ENCODE measurements around the gene PRPF39. TPM values are rescaled to one million over a fixed set of nuclear protein-coding genes. Genes with fewer than 3 reads are reported as not detected.
A peak's percentile ranks its signal among the peaks of the same experiment; 100 is the strongest.

PRPF39 gene
- total and polyA plus RNA-seq, 8 donors: 13.2 to 36.8 (median 23.2) TPM

- intact Hi-C loops (cut with DNase I): no loop called here
- Histone ChIP-seq H3K4me1 (peaks cover 9 to 17% (median 12%) of the 10 kb centered on the region in 3 donors), H3K4me3 (peak overlapping the region; percentile 51 to 73 (median 70)), H3K27ac (peak overlapping the region; percentile 73 to 84 (median 82)), H3K27me3 (no peaks in the 10 kb centered on the region), H3K9me3 (no peaks in the 10 kb centered on the region), H3K36me3 (no peaks in the 10 kb centered on the region)
- FAIRE-seq (no peak), DNase-seq (no peak), ATAC-seq (peak; percentile 2 to 8 (median 6))
- 0 to 1% methylated on average over 9 of the region's 9 CpGs for WGBS, 2 donors
- TF ChIP-seq, protein P1, sequence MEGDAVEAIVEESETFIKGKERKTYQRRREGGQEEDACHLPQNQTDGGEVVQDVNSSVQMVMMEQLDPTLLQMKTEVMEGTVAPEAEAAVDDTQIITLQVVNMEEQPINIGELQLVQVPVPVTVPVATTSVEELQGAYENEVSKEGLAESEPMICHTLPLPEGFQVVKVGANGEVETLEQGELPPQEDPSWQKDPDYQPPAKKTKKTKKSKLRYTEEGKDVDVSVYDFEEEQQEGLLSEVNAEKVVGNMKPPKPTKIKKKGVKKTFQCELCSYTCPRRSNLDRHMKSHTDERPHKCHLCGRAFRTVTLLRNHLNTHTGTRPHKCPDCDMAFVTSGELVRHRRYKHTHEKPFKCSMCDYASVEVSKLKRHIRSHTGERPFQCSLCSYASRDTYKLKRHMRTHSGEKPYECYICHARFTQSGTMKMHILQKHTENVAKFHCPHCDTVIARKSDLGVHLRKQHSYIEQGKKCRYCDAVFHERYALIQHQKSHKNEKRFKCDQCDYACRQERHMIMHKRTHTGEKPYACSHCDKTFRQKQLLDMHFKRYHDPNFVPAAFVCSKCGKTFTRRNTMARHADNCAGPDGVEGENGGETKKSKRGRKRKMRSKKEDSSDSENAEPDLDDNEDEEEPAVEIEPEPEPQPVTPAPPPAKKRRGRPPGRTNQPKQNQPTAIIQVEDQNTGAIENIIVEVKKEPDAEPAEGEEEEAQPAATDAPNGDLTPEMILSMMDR (IDR thresholded peaks at IDR 0.05): no peak
Measured at GRCh38 chr14:45133683-45134050, 49.8 kb downstream of the PRPF39 start.

DNA sequence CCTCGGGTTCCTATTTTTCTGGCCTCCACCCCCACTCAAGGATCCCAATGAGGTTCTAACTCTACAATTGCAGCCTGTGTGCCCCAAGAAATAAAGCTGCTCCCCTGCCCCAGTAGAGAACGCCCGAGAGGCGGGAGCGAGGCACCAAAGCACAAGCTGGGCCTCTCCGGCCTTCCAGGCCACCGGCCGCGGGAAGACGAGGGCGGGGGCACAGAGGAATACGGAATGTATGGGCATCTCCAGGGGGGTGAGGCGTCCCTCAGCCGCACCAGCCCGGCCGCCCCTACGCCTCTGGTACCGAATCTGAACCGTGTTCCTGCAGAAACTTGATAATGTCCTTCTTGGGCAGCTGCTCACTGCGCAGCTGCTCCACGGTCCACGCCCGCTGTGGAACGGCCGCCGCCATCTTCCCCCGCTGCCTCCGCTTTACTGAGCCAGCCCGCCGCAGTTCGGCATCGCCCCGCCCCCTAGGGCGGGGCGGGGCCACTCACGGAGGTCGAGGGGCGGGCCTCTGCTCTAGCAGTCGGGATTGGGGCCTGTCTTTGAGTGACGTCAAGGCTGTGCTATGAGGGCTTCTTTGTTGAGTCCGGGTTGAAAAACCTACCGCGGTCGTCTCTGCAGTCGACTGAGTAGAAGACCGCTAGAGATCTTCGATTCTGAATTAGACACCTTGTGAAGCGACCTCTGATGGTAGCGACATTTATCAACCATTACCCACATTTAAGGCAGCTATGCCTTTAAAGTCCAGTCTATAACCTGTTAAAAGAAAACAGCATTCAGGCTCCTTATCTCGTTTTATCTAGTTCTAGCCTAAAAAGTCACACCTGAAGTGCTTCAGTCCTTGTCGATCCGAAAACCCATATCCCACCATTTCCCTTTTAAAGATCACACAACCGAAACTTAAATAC lies 50.4 kb downstream of the PRPF39 start, which contains the start of gene FKBP3:
FKBP3 (minus strand) TSS at position 431 of the 908 bp plus-strand sequence; CDS start at position 406, 25 bp downstream.
- Histone ChIP-seq H3K27me3 (no peaks in the 10 kb centered on the region), H3K27ac (peak within 1 kb of the TSS; percentile 73 to 84 (median 82)), H3K36me3 (no peaks in the 10 kb centered on the region), H3K9me3 (no peaks in the 10 kb centered on the region), H3K4me3 (peak within 1 kb of the TSS; percentile 51 to 73 (median 70)), H3K4me1 (peaks cover 9 to 17% (median 12%) of the 10 kb centered on the region in 3 donors)
- FAIRE-seq (peak; percentile 97), ATAC-seq (peak; percentile 94 to 98 (median 94)), DNase-seq (peak; percentile 94 to 98 (median 96))
- TF ChIP-seq, protein P1 (IDR thresholded peaks at IDR 0.05): no peak
- WGBS, 2 donors: 0 to 1% methylated on average over 53 of the region's 53 CpGs
- intact Hi-C loops (cut with DNase I): no loop called here

GRCh38 chr14:45135156-45135555 lies 51.2 kb downstream of the PRPF39 start:
- Histone ChIP-seq H3K27me3 (no peaks in the 10 kb centered on the region), H3K9me3 (no peaks in the 10 kb centered on the region), H3K4me3 (peak overlapping the region; percentile 13 to 73 (median 70)), H3K4me1 (peaks cover 9 to 17% (median 12%) of the 10 kb centered on the region in 3 donors), H3K27ac (peak overlapping the region; percentile 73 to 84 (median 82)), H3K36me3 (no peaks in the 10 kb centered on the region)
- intact Hi-C loops (cut with DNase I): no loop called here
- ATAC-seq: no peak
- 0 to 1% methylated on average over 7 of the region's 7 CpGs for WGBS, 2 donors
- FAIRE-seq: no peak
- TF ChIP-seq, protein P1 (IDR thresholded peaks at IDR 0.05): no peak
- DNase-seq: no peak

DNA sequence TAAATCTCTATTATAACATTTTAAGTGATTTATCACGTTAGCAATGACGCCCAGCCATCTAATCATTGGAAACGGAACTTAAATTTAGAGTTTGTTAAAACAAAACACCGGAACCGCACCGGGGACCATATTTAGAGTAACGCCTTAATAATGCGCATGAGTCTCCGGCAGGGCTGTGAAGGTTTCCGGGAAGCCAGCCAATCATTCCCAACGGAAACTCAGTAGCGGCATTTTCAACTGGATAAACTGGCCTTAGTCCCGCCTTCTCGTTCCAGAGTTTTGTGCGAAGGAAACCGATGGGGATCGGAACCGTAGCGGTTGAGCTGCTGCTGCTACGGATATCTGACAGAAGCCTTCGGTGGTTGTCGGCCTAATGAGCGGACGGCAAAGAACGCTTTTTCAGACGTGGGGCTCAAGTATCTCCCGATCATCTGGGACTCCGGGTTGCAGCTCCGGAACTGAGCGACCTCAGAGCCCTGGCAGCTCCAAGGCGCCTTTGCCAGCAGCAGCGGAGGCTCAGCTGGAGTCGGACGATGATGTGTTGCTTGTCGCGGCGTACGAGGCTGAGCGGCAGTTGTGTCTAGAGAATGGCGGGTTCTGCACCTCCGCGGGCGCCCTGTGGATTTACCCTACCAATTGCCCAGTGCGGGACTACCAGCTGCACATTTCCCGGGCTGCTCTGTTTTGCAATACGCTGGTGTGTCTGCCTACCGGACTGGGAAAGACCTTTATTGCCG lies 51.9 kb downstream of the PRPF39 start, which contains the start of gene FANCM:
FANCM (plus strand) TSS at position 272 of the 737 bp plus-strand sequence; CDS start at position 374, 102 bp downstream.
- intact Hi-C loops (cut with DNase I): no loop called here
- FAIRE-seq (peak; percentile 94), ATAC-seq (peak; percentile 75 to 89 (median 82)), DNase-seq (peak; percentile 78 to 94 (median 90))
- Histone ChIP-seq H3K9me3 (no peaks in the 10 kb centered on the region), H3K27me3 (no peaks in the 10 kb centered on the region), H3K4me1 (peaks cover 9 to 17% (median 12%) of the 10 kb centered on the region in 3 donors), H3K27ac (peak within 1 kb of the TSS; percentile 73 to 84 (median 82)), H3K4me3 (peak within 1 kb of the TSS; percentile 69 to 89 (median 72)), H3K36me3 (no peaks in the 10 kb centered on the region)
- TF ChIP-seq, protein P1 (IDR thresholded peaks at IDR 0.05): no peak
- 0% methylated on average over 48 of the region's 48 CpGs for WGBS, 2 donors

Data from pancreas (tissue), 10 donors.